ENCODE results near the gene TAPT1. TPM values are rescaled to one million over a fixed set of nuclear protein-coding genes. Genes with fewer than 3 reads are reported as not detected.

The TAPT1 gene
- total RNA-seq, 1 donor, result 21.1 TPM

GRCh38 chr4:16227462-16227868 lies 1.2 kb upstream of the TAPT1 start:
- peak; percentile 46 for DNase-seq (ENCODE audit: low read depth)
- no peak for TF ChIP-seq CTCF (IDR thresholded peaks at IDR 0.05; ENCODE audit: insufficient read depth, low read length)

GRCh38 chr4:16226816-16227461 lies 668 bp upstream of the TAPT1 start:
- H3K4me3 ChIP-seq (ENCODE audit: low read depth, low read length), result peak overlapping the region; percentile 81
- no peak for DNase-seq (ENCODE audit: low read depth)
- no peak for TF ChIP-seq CTCF (IDR thresholded peaks at IDR 0.05; ENCODE audit: insufficient read depth, low read length)

More at GRCh38 chr4:16227462-16227868, 1.2 kb upstream of the TAPT1 start:
- peak overlapping the region; percentile 81 for H3K4me3 ChIP-seq (ENCODE audit: low read depth, low read length)

GRCh38 chr4:16225167-16225862 lies 956 bp downstream of the TAPT1 start:
- peak overlapping the region; percentile 92 for H3K4me3 ChIP-seq (ENCODE audit: low read depth, low read length)
- peak; percentile 55 for DNase-seq (ENCODE audit: low read depth)
- TF ChIP-seq CTCF (IDR thresholded peaks at IDR 0.05; ENCODE audit: insufficient read depth, low read length), result peak; percentile 9

- peak overlapping the region; percentile 92 for H3K4me3 ChIP-seq (ENCODE audit: low read depth, low read length)
- no peak for TF ChIP-seq CTCF (IDR thresholded peaks at IDR 0.05; ENCODE audit: insufficient read depth, low read length)
- no peak for DNase-seq (ENCODE audit: low read depth)
Measured at GRCh38 chr4:16224264-16225166, 1.8 kb downstream of the TAPT1 start.

GRCh38 chr4:16222957-16223527 lies 3.2 kb downstream of the TAPT1 start:
- no peak overlapping the region for H3K4me3 ChIP-seq (ENCODE audit: low read depth, low read length)
- DNase-seq (ENCODE audit: low read depth), result peak; percentile 27
- no peak for TF ChIP-seq CTCF (IDR thresholded peaks at IDR 0.05; ENCODE audit: insufficient read depth, low read length)

GRCh38 chr4:16218950-16219349 lies 7.3 kb downstream of the TAPT1 start:
- TF ChIP-seq CTCF (IDR thresholded peaks at IDR 0.05; ENCODE audit: insufficient read depth, low read length), result no peak
- DNase-seq (ENCODE audit: low read depth), result no peak
- H3K4me3 ChIP-seq (ENCODE audit: low read depth, low read length), result no peak overlapping the region
